HG02970 (cell line): Measurements from ENCODE around the gene BOD1L2.

Experiments
- ATAC-seq: cut with Tn5 transposase; IDR thresholded peaks from one replicate; pipeline ENCODE4 v1.9.1; 2021; ENCODE audit warnings: mild to moderate bottlenecking, moderate library complexity, moderate number of reproducible peaks; ENCODE audit not compliant: unreplicated experiment, low FRiP score

Gene BOD1L2

DNA sequence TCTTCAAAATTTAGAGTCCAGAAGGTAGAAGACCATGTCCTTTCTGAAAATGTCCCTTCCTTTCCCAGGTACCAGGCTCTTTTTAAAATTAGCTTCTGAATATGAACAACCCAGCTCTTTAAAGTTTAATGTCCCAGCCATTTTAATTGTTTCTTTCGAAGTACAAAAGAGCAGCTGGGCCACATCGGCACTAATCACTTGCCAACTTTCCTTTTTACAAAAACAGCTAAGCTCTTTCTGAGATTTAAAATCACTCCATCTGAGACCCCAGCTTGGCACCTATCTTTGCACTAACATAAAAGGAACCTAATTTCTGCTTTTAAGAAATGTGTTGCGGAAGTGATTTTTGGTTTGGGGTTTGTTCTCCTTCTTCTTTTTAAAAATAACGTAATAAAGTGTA is 2.6 kb downstream of the BOD1L2 start:
- no peak for ATAC-seq

DNA sequence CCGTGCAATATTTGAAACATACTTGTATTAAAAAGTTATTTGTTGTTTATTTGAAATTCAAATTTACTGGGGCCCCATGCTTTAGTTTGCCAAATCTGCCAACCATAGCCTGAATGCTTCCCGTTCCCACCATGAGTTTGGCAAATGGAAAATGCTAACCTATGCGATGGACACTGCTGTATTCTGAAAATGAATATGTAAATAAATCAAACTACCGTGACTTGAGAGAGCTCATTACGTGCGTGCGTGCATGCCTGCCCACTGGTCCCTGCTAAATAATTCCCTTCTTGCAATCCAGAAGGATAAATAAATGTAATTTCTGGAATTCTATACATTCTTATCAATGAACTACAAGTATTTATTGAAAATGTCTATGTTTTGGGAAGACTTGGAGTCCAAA is 3.2 kb downstream of the BOD1L2 start:
- ATAC-seq, result no peak

DNA sequence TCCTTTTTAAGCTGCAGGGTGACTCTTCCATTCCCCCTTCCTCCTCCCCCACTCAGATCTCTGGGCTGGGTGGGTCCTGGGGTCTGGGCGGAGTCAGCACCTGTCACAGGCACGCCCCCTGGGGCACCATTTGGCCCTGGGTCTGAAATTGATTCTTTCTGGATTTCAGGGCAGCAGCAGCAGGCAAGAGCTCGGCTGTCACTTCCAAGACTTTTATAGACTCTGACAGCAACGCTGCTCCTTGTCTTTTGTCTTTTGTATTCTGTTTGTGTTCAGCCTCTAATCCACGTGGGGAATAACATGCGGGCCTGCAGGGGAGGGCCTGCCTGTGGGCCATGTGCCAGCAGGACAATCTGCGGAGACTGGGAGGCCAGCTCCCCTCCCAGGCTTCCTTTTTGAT is 3.9 kb downstream of the BOD1L2 start:
- no peak for ATAC-seq

DNA sequence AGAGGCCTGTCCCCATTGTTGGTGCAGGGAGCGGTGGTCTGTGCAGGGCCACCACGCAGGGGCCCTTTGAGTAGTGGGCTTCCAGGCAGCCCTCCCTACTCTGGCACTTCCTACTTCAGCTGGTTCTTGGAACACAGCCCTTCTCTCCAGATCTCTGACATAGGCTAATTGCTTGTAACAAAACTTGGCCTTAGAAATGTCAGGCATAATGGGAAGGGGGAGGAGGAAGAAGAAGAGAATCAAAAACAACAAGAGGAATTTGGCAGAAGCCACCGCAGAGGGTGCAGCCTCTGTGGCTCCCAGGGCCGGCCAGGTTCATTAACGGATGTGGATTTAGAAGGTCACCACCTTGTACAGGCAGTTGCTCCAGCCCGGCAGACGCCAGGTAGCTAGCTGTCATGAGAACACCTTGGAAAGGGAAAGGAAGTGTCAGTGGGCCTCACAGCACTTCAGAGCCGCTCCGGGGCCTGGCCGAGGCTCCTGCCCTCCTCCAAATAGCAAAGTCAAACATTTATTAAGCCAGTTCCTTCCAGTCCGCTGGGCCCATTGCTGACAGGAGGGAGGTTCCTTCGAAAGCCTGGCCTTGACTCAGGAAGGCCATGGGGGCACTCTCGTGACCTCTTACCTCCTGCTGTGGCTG is 7.4 kb downstream of the BOD1L2 start:
- no peak for ATAC-seq

DNA sequence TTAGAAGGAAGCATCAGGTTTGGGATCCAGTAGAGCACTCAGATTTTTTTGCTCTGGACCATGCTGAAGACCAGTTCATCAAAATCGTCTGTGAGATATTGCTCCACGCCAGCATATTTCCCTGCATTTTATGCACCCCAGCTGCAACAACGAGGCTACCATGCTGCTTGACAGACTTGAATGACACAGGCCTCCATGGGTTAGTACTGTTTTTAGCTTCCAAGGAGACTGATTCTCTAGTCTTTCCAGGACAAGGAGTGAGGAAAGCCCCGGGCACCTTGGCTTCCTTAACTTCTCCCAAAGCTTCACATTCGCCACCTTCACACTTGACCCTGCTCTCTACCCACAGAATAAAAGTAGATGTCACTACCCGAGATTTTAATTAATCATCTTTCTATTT is 17.5 kb downstream of the BOD1L2 start:
- ATAC-seq, result no peak

DNA sequence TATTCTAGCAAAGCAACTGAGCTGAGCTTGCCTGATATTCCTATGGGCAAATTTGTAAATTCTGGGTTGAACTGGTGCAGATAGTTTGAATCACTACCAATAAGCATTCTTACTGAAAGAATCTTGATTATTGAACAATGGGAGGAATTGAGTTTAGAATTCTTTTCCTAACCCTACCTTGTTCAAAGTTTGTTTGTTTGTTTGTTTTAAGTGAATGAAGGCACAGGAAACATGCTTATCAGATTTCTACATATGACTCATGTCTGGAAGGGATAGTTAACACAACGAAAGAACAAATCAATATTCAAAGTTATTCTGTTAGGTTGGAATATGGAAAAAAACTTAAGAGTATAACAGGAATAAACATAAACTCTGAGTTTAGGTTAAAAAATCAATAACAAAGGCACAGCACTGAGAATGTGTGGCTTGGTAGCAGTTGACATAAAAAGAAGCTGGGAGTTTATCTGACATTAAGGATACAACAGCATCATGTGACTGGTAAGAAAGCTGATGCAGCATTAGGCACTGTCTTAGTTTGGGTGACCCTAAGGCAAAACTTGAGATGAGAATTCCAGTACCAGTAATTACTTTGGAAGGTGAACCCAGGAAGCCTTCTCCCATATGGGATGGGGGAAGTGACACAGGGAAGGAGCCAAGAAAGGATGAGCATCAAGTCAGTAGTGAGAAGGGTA is 20.9 kb downstream of the BOD1L2 start:
- no peak for ATAC-seq

DNA sequence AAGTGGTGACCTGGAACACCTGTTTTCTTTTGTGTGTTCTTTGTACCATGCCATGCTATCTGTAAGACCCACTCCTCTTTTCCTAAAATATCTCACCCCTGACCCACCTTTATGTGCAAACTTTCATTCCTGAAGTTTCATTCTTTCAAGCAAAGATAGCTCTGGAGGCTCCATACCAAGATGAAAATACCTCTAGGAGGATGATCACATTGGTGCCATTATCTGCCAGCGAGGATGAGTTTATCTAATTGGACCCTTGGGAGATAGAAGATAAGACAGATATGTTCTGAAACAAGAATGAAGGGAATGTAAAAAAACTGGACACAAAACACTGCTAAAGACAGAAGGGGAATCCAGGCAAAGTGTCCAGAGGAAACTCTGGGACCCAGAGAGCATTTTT is 24.1 kb downstream of the BOD1L2 start:
- ATAC-seq, result no peak

DNA sequence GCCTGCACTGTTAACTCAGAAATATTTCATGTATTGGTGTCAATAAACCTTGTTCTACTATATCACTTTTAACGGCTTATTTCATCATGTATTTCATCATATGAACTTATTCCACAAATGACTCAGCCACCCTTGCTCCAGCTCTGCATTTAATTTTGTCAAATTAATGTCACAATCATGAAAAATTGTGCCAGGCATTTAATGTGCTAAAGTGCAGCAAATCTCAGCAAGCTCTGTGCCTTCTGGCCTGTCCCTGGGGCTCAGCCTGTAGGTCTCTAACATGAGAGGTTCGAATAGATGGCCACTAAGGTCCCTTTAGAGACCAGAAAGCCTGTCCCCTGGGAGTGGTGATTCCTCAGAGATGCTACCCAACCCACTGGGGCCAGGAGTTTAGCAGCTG is 28.6 kb downstream of the BOD1L2 start:
- ATAC-seq, result no peak

DNA sequence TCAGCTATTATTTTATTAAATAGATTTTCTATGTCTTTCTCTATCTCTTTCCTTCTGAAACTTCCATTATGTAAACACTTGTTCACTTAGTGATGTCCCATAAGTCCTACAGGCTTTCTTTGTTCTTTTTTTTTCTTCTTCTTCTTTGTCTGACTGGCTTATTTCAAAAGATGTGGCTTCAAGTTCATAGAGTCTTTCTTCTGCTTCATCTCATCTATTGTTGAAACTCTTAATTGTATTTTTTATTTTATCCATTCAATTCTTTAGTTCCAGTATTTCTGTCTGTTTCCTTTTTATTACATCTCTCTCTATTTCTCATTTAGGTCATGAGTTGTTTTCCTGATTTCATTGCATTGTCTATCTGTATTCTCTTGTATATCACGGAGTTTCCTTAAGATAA is 38.5 kb downstream of the BOD1L2 start:
- ATAC-seq, result no peak

DNA sequence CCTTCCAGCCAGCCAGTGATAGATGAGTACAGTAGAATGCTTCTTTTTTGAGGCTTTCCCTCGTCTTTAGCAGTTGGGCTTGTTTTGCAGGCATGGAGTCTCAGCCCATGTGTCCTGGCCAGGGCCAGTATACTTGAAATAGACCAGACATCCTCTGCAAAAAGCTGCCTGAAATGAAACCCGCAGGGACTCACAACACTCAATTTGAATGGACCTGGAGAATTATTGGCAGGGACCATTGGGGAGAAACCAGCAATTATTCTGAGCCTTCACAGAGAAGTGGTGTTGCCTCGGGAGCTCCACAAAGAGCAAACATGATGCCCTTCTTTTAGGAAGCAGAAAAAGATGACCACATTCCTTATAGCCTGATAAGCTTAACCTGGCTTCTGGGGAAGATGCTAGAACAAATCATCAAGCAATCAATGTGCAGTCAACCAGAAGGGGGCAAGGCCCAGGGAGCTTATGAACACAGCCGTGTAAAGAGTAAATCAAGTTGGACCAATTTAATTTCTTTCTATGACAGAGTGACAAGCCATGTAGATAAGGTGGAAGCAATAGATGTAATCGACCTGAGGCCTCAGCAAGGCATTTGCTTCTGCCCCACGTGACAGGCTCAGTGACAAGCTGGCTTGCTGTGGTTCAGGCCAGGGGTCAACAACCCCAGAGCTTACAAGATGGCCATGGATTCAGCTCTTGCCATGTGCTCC is 42.1 kb downstream of the BOD1L2 start:
- no peak for ATAC-seq

DNA sequence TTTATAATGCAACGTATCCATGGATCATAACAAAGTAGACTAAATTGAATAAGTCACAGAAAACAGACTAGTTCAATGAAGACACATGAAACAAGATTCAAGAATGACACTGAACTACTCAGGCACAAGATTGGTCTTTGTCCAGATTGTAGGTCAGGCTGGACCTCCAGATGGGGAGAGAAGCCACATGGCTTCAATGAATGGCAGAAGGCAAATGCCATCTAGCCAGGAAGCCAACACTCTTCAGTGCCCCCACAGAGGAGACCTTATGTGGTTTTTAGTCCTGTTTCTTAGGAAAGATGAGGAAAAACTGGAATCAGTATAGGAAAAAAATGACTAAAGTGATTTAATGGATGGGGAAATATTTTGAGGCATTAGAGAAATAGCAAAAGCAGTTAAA is 43.1 kb downstream of the BOD1L2 start:
- ATAC-seq, result no peak

DNA sequence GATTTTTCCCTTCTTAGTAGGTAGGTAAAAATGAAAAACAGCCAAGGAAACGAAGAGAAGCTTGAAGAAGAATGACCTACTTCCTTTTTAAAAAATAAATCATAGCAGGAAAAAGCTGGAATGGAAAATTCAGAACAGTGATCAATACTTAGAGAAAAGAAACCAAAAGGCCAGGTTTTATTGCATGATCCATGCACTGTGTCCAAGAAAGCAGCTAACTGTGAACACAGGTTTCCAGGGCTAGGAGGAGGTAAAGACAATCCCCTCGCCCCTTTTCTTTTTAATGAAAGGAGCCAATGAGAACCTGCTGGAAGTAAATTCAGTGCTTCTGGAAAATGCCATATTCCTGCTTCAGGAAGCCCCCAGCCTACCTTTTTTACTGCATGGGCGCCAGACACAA is 47.2 kb downstream of the BOD1L2 start:
- no peak for ATAC-seq

DNA sequence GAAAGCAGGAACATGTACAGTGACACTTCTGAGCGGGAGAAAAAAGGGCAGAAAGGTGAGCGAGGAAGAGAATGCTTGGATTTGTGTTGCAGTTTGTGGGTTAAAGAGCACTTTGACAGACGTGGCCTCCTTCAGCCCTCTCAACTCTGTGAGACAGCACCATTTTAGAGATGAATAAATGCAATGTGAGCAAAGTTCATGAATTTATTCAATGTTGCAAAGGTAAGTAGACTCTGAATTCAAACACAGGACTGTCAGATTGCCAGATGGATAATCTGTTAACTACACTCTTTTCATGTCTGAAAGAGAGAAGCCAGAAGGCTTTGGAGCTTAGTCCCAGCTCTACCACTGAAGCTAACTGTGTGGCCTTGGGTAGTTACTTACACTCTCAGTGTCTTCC is 47.7 kb downstream of the BOD1L2 start:
- no peak for ATAC-seq

DNA sequence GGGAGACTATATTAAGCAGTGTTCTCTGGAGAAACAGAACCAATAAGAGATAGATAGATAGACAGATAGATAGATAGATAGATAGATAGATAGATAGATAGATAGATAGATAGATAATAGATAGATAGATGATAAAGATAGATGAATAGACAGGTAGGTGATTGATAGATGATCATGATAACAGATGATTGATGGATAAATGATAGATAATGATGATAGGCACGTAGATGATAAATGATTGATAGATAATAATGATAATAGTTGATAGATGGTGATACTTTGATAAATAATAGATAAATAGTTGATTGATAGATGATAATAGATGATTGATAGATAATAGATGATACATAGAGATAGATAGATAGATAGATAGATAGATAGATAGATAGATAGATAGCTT is 48.5 kb downstream of the BOD1L2 start:
- no peak for ATAC-seq

DNA sequence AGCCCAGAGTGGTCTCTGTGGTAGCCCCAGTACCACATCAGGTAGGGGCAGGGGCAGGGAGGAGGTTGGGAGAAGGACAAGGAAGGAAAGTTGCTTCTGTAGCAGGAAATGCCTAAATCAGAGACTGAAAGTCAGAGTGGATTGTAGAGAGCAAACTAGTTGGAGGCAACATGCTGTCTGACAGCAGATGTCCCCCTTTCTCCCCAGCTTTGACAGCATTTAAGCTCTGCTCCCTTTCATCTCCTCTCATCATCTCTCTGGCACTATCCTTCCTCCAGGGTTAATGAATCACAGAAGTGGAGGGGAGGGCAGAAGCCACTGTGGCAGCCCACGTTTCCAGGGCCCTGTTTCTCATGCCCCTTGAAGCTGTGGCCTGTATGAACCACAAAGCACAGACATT is 50.4 kb downstream of the BOD1L2 start:
- ATAC-seq, result no peak

DNA sequence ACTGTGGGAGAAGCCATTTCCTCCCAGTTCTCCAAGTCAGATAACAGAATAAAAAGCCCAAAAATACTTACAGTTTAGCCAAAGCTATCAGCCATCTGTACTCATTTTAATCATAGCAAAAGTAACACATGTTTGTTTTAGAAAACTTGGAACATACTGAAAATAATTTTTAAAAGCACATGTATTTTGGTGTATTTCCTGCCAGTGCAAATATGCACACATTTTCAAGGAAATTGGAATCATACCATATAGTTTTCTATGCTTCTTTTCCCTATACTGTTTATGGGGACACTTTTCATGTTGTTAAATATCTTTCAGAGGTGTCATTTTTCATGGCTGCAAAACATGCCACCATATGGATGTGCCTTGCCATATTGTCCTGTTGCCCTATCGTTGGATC is 51.2 kb downstream of the BOD1L2 start:
- no peak for ATAC-seq
